Neutrophil (primary cell): ENCODE results near the gene DBNDD2.

ENCODE experiments used
- H3K27ac ChIP-seq: fragments of 200-600 bp; sonication (generic); 2 replicates; pipeline ENCODE4 v1.5.1; 2016; ENCODE audit warnings: mild to moderate bottlenecking, moderate library complexity
- H3K27me3 ChIP-seq: fragments of 200-600 bp; sonication (generic); 2 replicates; pipeline ENCODE4 v1.6.0; 2016; ENCODE audit warnings: mild to moderate bottlenecking
- H3K36me3 ChIP-seq: fragments of 200-600 bp; sonication (generic); 2 replicates; pipeline ENCODE4 v1.5.1; 2017
- H3K4me1 ChIP-seq, 2 experiments: fragments of 200-600 bp in 1 of 2; sonication (generic) in 1 of 2; 1 replicate in 1 of 2; 2 replicates in 1 of 2; pipeline versions ENCODE4 v1.5.1 to v1.6.1; 2013 to 2016; ENCODE audit warnings: low read depth in 1 of 2, low read length in 1 of 2, mild to moderate bottlenecking in 1 of 2, moderate library complexity in 1 of 2; ENCODE audit not compliant: control insufficient read depth in 1 of 2, insufficient read depth in 1 of 2
- H3K4me3 ChIP-seq, 2 experiments: fragments of 200-600 bp in 1 of 2; sonication (generic) in 1 of 2; 1 replicate in 1 of 2; 2 replicates in 1 of 2; pipeline ENCODE4 v1.5.1; 2013 to 2016; ENCODE audit warnings: low read depth in 1 of 2, low read length in 1 of 2, mild to moderate bottlenecking in 1 of 2, moderate library complexity in 1 of 2
- H3K9me3 ChIP-seq: fragments of 200-600 bp; sonication (generic); 2 replicates; pipeline ENCODE4 v1.5.1; 2016
- TF ChIP-seq, protein P1 (sequence below): fragments of 200-600 bp; sonication (generic); IDR thresholded peaks from 2 replicates; pipeline ENCODE4 v1.5.1; 2016; ENCODE audit warnings: antibody characterized with exemption

The DBNDD2 gene

DNA sequence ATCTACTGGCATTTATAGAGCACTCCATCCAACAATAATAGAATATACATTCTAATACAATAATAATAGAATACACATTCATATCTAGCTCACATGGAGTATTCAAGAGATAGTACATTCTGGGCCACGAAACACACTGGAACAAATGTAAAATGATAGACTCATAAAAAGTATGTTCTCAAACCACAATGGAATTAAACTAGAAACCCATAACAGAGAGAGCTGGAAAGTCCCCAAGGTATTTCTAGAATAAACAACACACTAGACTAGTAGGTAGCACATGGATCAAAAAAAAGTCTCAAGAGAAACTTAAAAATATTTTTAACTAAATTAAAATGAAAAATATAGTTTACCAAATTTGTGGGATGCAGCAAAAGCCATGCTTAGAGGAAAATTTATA is 20.8 kb upstream of the DBNDD2 start:
- Histone ChIP-seq H3K36me3 (no peaks in the 10 kb centered on the region), H3K4me3 (no peak overlapping the region), H3K27ac (no peak overlapping the region), H3K27me3 (no peaks in the 10 kb centered on the region), H3K9me3 (no peaks in the 10 kb centered on the region), H3K4me1 (peaks cover 7 to 11% of the 10 kb centered on the region in 2 experiments)
- TF ChIP-seq, protein P1, sequence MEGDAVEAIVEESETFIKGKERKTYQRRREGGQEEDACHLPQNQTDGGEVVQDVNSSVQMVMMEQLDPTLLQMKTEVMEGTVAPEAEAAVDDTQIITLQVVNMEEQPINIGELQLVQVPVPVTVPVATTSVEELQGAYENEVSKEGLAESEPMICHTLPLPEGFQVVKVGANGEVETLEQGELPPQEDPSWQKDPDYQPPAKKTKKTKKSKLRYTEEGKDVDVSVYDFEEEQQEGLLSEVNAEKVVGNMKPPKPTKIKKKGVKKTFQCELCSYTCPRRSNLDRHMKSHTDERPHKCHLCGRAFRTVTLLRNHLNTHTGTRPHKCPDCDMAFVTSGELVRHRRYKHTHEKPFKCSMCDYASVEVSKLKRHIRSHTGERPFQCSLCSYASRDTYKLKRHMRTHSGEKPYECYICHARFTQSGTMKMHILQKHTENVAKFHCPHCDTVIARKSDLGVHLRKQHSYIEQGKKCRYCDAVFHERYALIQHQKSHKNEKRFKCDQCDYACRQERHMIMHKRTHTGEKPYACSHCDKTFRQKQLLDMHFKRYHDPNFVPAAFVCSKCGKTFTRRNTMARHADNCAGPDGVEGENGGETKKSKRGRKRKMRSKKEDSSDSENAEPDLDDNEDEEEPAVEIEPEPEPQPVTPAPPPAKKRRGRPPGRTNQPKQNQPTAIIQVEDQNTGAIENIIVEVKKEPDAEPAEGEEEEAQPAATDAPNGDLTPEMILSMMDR = no peak

DNA sequence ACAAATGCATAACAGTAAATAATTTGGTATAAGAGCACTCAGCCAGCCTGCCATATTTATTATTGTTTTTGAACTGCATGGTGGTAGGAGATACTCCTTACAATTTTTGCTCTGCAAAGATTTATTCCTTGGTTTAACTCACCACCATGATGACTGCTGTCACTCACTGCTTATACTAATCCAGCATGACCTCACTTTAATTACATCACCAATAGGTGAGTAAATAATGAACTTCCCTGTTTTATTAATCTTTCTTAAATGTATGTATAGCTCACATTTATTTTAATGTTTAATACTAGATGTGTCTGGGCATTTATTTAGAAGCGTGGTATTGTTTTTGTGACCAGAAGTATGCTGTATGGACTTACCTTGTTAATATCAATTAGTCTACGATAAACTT is 17.2 kb upstream of the DBNDD2 start:
- no peak overlapping the region for H3K27ac ChIP-seq
- peaks cover 7 to 11% of the 10 kb centered on the region in 2 experiments for H3K4me1 ChIP-seq
- TF ChIP-seq, protein P1 = no peak
- no peaks in the 10 kb centered on the region for H3K27me3 ChIP-seq
- H3K9me3 ChIP-seq = no peaks in the 10 kb centered on the region
- H3K4me3 ChIP-seq = no peak overlapping the region
- H3K36me3 ChIP-seq = no peaks in the 10 kb centered on the region

DNA sequence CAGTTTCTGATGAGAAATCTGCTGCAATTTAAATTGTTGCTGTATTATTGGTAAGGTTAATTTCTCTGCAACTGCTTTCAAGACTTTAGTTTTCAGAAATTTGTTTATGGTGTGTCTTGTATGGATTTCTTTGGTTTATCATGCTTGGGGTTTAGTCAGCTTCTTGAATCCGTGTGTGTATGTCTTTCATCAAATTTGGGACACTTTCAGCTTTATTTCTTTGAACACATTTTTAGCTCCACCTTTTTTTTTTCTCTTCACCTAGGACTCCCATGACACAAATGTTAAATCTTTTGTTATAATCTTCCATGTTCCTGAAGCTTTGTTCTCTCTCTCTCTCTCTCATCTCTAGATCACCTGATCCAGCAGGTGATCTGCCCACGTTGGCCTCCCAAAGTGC is 16.5 kb upstream of the DBNDD2 start:
- TF ChIP-seq, protein P1 = no peak
- Histone ChIP-seq H3K9me3 (no peaks in the 10 kb centered on the region), H3K4me1 (peaks cover 7 to 11% of the 10 kb centered on the region in 2 experiments), H3K4me3 (no peak overlapping the region), H3K27ac (no peak overlapping the region), H3K36me3 (no peaks in the 10 kb centered on the region), H3K27me3 (no peaks in the 10 kb centered on the region)

DNA sequence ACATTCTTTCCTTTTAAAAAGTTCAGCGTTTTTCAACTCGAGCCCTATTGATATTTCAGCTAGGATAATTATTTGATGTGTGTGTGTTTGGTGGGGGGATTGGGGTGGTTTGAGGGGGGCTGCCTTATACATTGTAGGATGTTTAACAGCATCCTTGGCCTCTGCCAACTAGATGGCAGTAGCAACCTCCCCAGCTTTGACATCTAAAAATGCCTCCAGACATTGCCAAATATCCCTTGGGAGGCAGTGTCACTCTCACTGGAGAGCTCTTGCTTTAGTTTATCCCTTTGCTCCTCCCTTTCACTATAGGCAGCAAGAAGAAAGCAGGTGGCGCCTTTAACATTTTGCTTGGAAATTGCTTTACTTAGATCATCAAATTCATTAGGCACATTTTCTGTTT is 15.4 kb upstream of the DBNDD2 start:
- Histone ChIP-seq H3K27me3 (no peaks in the 10 kb centered on the region), H3K27ac (no peak overlapping the region), H3K4me1 (peaks cover 7 to 11% of the 10 kb centered on the region in 2 experiments), H3K4me3 (no peak overlapping the region), H3K9me3 (no peaks in the 10 kb centered on the region), H3K36me3 (no peaks in the 10 kb centered on the region)
- TF ChIP-seq, protein P1 = no peak

DNA sequence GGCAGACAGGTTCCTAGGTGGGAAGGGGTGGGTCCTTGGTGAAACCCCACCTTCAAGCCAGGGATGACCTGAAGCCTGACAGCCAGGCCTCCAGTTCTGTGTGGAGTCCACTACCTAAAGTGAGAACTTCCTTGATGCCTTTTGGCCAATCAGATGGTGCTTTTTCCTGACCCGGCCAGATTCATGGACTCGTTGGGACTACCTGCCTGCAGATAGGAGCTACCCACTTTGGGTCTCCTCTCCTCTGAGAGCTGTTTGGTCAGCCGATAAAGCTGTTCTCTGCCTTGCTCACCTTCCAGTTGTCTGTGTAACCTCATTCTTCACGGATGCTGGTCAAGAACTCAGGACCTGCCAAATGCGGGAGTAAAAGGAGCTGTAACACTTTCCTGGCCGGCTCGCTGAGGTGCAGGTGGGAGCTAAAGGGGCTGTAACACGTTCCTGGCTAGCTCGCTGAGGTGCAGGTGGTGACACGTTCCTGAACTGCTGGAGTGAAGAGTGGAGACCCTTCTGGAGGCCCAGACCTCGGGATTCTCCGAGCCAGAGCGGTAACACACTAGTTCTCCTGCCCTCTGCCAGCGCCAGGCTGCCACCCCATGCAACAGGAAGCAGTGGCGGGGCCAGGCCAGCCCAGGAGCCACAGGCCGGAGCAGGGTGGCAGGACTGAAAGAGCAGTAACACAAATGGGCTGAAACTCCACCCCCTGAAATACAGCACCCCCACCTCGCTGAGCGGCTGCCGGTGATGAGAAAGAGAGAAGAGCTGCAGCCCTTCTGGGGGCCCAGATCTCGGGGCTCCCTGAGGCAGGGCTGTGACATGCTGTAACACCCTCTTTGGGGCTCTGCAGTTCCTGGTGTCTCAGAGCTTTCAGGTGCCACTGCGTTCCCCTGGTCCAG is 13.6 kb upstream of the DBNDD2 start:
- Histone ChIP-seq H3K27ac (no peak overlapping the region), H3K9me3 (no peaks in the 10 kb centered on the region), H3K4me3 (no peak overlapping the region), H3K36me3 (no peaks in the 10 kb centered on the region), H3K4me1 (peaks cover 7 to 11% of the 10 kb centered on the region in 2 experiments), H3K27me3 (no peaks in the 10 kb centered on the region)
- TF ChIP-seq, protein P1 = no peak
